K562 (cell line): ENCODE results near the gene SCNN1A. TPM values are rescaled to one million over a fixed set of nuclear protein-coding genes. Genes with fewer than 3 reads are reported as not detected.

ENCODE experiments used
- ATAC-seq: fragments of 200-7000 bp; cut with Tn5 transposase; 3 replicates; pipeline ENCODE4 v1.9.1; 2020; ENCODE audit warnings: moderate library complexity
- BruUV-seq: library from RNA; stranded (reverse); fragments of 400-500 nt; replicated peaks from 2 replicates; lab custom pipeline; 2021; lab: Mats Ljungman, UMichigan
- CTCF ChIA-PET: fragments of 300-600 bp; formaldehyde crosslinking; extraction: SDS; loops from one replicate; lab custom pipeline; 2021; ENCODE audit warnings: low intra/inter-chr PET ratio; lab: Yijun Ruan, JAX
- POLR2A ChIA-PET: fragments of 300-600, 350-650 bp; sonication (Branson Sonifier 250); formaldehyde crosslinking; extraction: SDS; loops from one replicate; lab custom pipeline; 2021; ENCODE audit warnings: antibody characterized with exemption, inconsistent platforms; lab: Yijun Ruan, JAX
- DNase-seq, 4 experiments: peaks; one replicate each; pipeline versions ENCODE4 v3.0.0 to v3.0.0-alpha.2; 2011 to 2018; ENCODE audit warnings: low spot score in 3 of 4, mixed read lengths in 3 of 4; ENCODE audit errors: extremely low read depth in 1 of 4
- FAIRE-seq: peaks from 2 replicates; lab custom pipeline; 2011; peaks lifted over from hg19 to GRCh38; lab: Jason Lieb, UNC
- H2AFZ ChIP-seq: 2 replicates; pipeline ENCODE4 v1.6.0; 2011; ENCODE audit warnings: low read depth, low read length, control low read depth, inconsistent platforms
- H3K27ac ChIP-seq: fragments of 200-600 bp; 3 replicates; pipeline ENCODE4 v1.8.0; 2011; ENCODE audit warnings: low read depth, mild to moderate bottlenecking, control low read depth, inconsistent platforms, low read length, moderate library complexity, mixed read lengths; ENCODE audit errors: extremely low read depth
- H3K27me3 ChIP-seq, 2 experiments: fragments of 300-600 bp in 1 of 2; 2 replicates in 1 of 2; 3 replicates in 1 of 2; pipeline versions ENCODE4 v1.6.0 to v1.8.0; 2011; ENCODE audit warnings: inconsistent platforms in 2 of 2, low read length in 2 of 2, mild to moderate bottlenecking in 1 of 2, mixed read lengths in 1 of 2, moderate library complexity in 1 of 2; ENCODE audit not compliant: control insufficient read depth in 2 of 2, insufficient read depth in 2 of 2
- H3K36me3 ChIP-seq: fragments of 300-600 bp; 3 replicates; pipeline ENCODE4 v1.8.0; 2011; ENCODE audit warnings: mild to moderate bottlenecking, low read length, inconsistent platforms; ENCODE audit not compliant: control insufficient read depth, insufficient read depth
- H3K4me1 ChIP-seq, 2 experiments: fragments of 200-600 bp in 1 of 2; replicated peaks in 1 of 2; 2 replicates in 1 of 2; 3 replicates in 1 of 2; pipeline versions ENCODE4 v1.5.1 to v1.8.0; 2011; ENCODE audit warnings: inconsistent platforms in 2 of 2, low read length in 2 of 2, mild to moderate bottlenecking in 1 of 2, mixed read lengths in 1 of 2, moderate library complexity in 1 of 2; ENCODE audit not compliant: control insufficient read depth in 2 of 2, insufficient read depth in 2 of 2
- H3K4me2 ChIP-seq: 2 replicates; pipeline ENCODE4 v1.6.1; 2011; ENCODE audit warnings: low read length, control low read depth, inconsistent platforms, mixed read lengths; ENCODE audit not compliant: insufficient read depth
- H3K4me3 ChIP-seq: fragments of 200-600 bp; sonication (generic), shearing (Covaris generic); 2 replicates; pipeline ENCODE4 v1.5.1; 2016; ENCODE audit warnings: control low read depth, inconsistent platforms
- H3K79me2 ChIP-seq: fragments of 200-600 bp; 3 replicates; pipeline ENCODE4 v1.8.0; 2011; ENCODE audit warnings: low read length, inconsistent platforms; ENCODE audit not compliant: control insufficient read depth, insufficient read depth
- H3K9ac ChIP-seq, 2 experiments: 2 replicates each; pipeline versions ENCODE4 v1.6.0 to v1.6.1; 2011; ENCODE audit warnings: low read depth in 2 of 2, low read length in 2 of 2, control low read depth in 1 of 2, inconsistent platforms in 1 of 2, mild to moderate bottlenecking in 1 of 2, mixed read lengths in 1 of 2; ENCODE audit not compliant: insufficient read depth in 1 of 2
- H3K9me1 ChIP-seq: one replicate; pipeline ENCODE4 v1.6.0; 2011; ENCODE audit warnings: inconsistent platforms, mild to moderate bottlenecking, low read length, moderate library complexity; ENCODE audit not compliant: control insufficient read depth, insufficient read depth
- H3K9me3 ChIP-seq: replicated peaks from 2 replicates; pipeline ENCODE4 v1.5.1; 2011; ENCODE audit warnings: low read depth, low read length, inconsistent platforms; ENCODE audit not compliant: control insufficient read depth, insufficient read depth
- H4K20me1 ChIP-seq: replicated peaks from 2 replicates; pipeline ENCODE4 v1.6.1; 2011; ENCODE audit warnings: low read length, inconsistent platforms, mixed read lengths; ENCODE audit not compliant: control insufficient read depth, insufficient read depth
- ATF3 ChIP-seq, 2 experiments: fragments of 450-650 bp in 1 of 2; sonication (generic) in 1 of 2; formaldehyde crosslinking in 1 of 2; IDR thresholded peaks in 1 of 2; conservative IDR thresholded peaks in 1 of 2; 2 replicates each; pipeline versions ENCODE4 v1.6.1 to v1.8.1; 2016 to 2023; ENCODE audit warnings: mild to moderate bottlenecking in 2 of 2, moderate library complexity in 2 of 2, inconsistent platforms in 1 of 2, missing genetic modification reagents in 1 of 2
- CREM ChIP-seq: IDR thresholded peaks from 2 replicates; pipeline ENCODE4 v1.6.1; 2014; ENCODE audit warnings: antibody characterized with exemption, low read depth
- HNRNPH1 ChIP-seq: fragments of 200-400 bp; formaldehyde crosslinking; optimal IDR thresholded peaks from 2 replicates; pipeline ENCODE3; 2017; ENCODE audit warnings: low read depth, mild to moderate bottlenecking, low read length, moderate library complexity
- ZNF121 ChIP-seq: sonication (generic); formaldehyde crosslinking; conservative IDR thresholded peaks from 2 replicates; pipeline ENCODE4 v1.8.0; 2022; ENCODE audit warnings: missing genetic modification reagents
- WGBS: fragments of 100-300 bp; shearing (Covaris generic); methylation state at CpG from one replicate; pipeline ENCODE4 v1.1.6; 2016; ENCODE audit warnings: low coverage, mixed read lengths; ENCODE audit not compliant: insufficient coverage; ENCODE audit errors: missing lambda C conversion rate; 5-methylcytosine and 5-hydroxymethylcytosine counted together
- in situ Hi-C: fragments of 300-500 bp; cut with MboI; formaldehyde crosslinking; loops from 4 replicates; pipeline ENCODE4 v1.15.0; 2018; ENCODE audit warnings: inconsistent platforms, mixed read lengths
- intact Hi-C: fragments of 100-400 bp; cut with micrococcal nuclease; formaldehyde crosslinking; loops from 2 replicates; pipeline ENCODE4 v1.14.2; 2022
- polyA plus RNA-seq, 8 experiments: library from polyadenylated mRNA; depleted of rRNA in 4 of 8; stranded (reverse) in 5 of 8; unstranded in 3 of 8; fragments of >200 nt; fragmentation: Nextera tagmentation in 2 of 8; fragmentation: Illumina TruSeq in 1 of 8; extraction: Ambion mirVana in 2 of 8; extraction: Trizol in 1 of 8; gene quantifications; 2 replicates each; pipeline versions ENCODE4 v1.2.1 to v1.2.3, GENCODE V29; 2011 to 2014; ENCODE audit warnings: inconsistent platforms in 1 of 8, missing spikeins in 1 of 8
- total RNA-seq, 7 experiments: library from RNA; depleted of rRNA in 6 of 7; stranded (reverse); fragments of >200 nt in 6 of 7; fragmentation: Illumina TruSeq in 2 of 7; extraction: Trizol in 2 of 7; gene quantifications; 2 replicates each; pipeline versions ENCODE4 v1.2.1 to v1.2.3, GENCODE V29; 2011 to 2021; ENCODE audit warnings: low replicate concordance in 1 of 7

The SCNN1A gene
- total and polyA plus RNA-seq, 9 of the 15 experiments (the other 6 are each of a cell fraction or from before 2014, with no cell fraction given): 0.15 to 0.49 (median 0.32) TPM; not detected in 5

GRCh38 chr12:6334359-6334758 lies 41.0 kb downstream of the SCNN1A start:
- peaks cover 64% of the 10 kb centered on the region; the same call in 2 of the 3 replicates for H3K36me3 ChIP-seq
- in situ Hi-C loops: no loop called here
- H3K27ac ChIP-seq: no peak overlapping the region
- H3K79me2 ChIP-seq: peaks cover 45% of the 10 kb centered on the region
- H3K9ac ChIP-seq: no peak overlapping the region
- peaks cover 23 to 37% of the 10 kb centered on the region in 2 experiments for H3K4me1 ChIP-seq
- H2AFZ ChIP-seq: no peak overlapping the region
- ChIA-PET CTCF (no interaction called here), POLR2A (no interaction called here)
- no peak for DNase-seq
- no peak for ATAC-seq
- 98% methylated on average over 5 of the region's 5 CpGs for WGBS
- H3K9me1 ChIP-seq: no peaks in the 10 kb centered on the region
- H3K4me2 ChIP-seq: no peak overlapping the region
- H3K4me3 ChIP-seq: no peak overlapping the region
- H3K9me3 ChIP-seq: no peaks in the 10 kb centered on the region
- intact Hi-C loops: loop anchor here (2.0 kb wide), 1 partner anchor 32 kb away; no protein-coding TSS in a partner anchor
- no peaks in the 10 kb centered on the region for H3K27me3 ChIP-seq
- TF ChIP-seq ATF3 (IDR thresholded peaks at IDR 0.05) (peak; percentile 30; the same call in 1 of the 2 replicates), ATF3 (CRISPR knock-in tag; conservative IDR thresholded peaks at IDR 0.05) (no peak), ZNF121 (CRISPR knock-in tag) (peak; percentile 67), HNRNPH1 (no peak)
- no peaks in the 10 kb centered on the region for H4K20me1 ChIP-seq
- BruUV-seq: no TSS peak
- no peak for FAIRE-seq

- peaks cover 23 to 30% of the 10 kb centered on the region in 2 experiments for H3K4me1 ChIP-seq
- H3K36me3 ChIP-seq: peaks cover 67% of the 10 kb centered on the region; the same call in 2 of the 3 replicates
- ATAC-seq (no peak), DNase-seq (no peak), FAIRE-seq (no peak)
- H3K79me2 ChIP-seq: peaks cover 37% of the 10 kb centered on the region
- POLR2A ChIA-PET: no interaction called here
- no peak overlapping the region for H2AFZ ChIP-seq
- CTCF ChIA-PET: no interaction called here
- intact Hi-C loops: no loop called here
- TF ChIP-seq CREM: no peak
- no peak overlapping the region for H3K4me3 ChIP-seq
- WGBS: 94% methylated on average over 2 of the region's 9 CpGs
- H3K27ac ChIP-seq: no peak overlapping the region
- H3K9me3 ChIP-seq: no peaks in the 10 kb centered on the region
- no peaks in the 10 kb centered on the region for H3K9me1 ChIP-seq
- H4K20me1 ChIP-seq: no peaks in the 10 kb centered on the region
- no TSS peak for BruUV-seq
- H3K4me2 ChIP-seq: no peak overlapping the region
- no peaks in the 10 kb centered on the region for H3K27me3 ChIP-seq
- no peak overlapping the region for H3K9ac ChIP-seq
- in situ Hi-C loops: no loop called here
These were observed 41.8 kb downstream of the SCNN1A start for GRCh38 chr12:6333566-6333965.
